ENCODE data around the gene ANKRD60. TPM values are rescaled to one million over a fixed set of nuclear protein-coding genes. Genes with fewer than 3 reads are reported as not detected.

Gene ANKRD60
- total RNA-seq, 6 experiments from 2014 or later, result not detected

DNA sequence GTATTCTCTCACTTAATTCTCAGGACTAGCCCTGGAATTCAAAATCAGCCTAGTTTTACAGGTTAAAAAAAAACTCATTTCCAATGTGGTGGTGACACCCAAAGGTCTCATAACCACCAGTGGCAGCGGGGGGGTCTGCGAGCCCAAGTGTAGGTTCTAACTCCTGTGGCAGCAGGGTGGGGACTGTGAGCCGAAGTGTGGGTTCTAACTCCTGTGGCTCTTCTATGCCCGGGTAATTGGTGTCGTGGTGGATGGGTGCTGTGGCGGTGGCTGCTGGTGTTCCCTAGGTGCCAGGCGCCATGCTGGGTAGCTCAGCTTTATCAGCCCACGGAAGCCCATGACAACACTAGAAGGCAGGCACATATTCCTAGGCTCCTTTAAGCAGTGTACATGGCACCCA is 4.9 kb upstream of the ANKRD60 start:
- Mint-ChIP-seq H3K27me3 (ENCODE audit: insufficient read depth) (peaks cover 9% of the 10 kb centered on the region; the same call in 1 of the 2 replicates), H3K27ac (no peak overlapping the region), H3K4me3 (no peak overlapping the region), H3K4me1 (ENCODE audit: low read depth) (peaks cover 32% of the 10 kb centered on the region), H3K36me3 (ENCODE audit: low read depth) (peaks cover 13% of the 10 kb centered on the region), H3K9me3 (no peaks in the 10 kb centered on the region)
- TF ChIP-seq, protein P1, sequence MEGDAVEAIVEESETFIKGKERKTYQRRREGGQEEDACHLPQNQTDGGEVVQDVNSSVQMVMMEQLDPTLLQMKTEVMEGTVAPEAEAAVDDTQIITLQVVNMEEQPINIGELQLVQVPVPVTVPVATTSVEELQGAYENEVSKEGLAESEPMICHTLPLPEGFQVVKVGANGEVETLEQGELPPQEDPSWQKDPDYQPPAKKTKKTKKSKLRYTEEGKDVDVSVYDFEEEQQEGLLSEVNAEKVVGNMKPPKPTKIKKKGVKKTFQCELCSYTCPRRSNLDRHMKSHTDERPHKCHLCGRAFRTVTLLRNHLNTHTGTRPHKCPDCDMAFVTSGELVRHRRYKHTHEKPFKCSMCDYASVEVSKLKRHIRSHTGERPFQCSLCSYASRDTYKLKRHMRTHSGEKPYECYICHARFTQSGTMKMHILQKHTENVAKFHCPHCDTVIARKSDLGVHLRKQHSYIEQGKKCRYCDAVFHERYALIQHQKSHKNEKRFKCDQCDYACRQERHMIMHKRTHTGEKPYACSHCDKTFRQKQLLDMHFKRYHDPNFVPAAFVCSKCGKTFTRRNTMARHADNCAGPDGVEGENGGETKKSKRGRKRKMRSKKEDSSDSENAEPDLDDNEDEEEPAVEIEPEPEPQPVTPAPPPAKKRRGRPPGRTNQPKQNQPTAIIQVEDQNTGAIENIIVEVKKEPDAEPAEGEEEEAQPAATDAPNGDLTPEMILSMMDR (IDR thresholded peaks at IDR 0.05), result no peak
- no peak for DNase-seq

DNA sequence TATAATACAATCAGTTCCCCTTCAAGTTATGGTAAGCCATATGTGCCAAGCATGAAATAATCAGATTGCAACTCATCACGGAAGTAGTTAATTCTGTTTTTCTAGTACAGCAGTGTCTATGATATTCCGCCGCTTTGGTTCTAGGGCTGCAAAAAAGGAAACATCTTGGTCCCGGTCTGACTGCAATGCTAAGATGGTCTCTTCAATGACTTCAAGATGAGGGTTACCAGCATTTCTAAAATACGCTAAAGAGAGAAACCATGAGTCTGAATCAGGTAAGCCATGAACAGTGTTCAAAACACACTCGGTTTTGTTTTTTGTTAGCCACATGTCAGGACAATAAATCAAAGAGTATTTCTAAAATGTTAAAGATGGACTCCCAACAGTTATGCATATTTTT is 3.2 kb upstream of the ANKRD60 start:
- TF ChIP-seq, protein P1 (IDR thresholded peaks at IDR 0.05), result no peak
- Mint-ChIP-seq H3K9me3 (no peaks in the 10 kb centered on the region; the same call in 1 of the 2 replicates), H3K4me3 (no peak overlapping the region), H3K4me1 (ENCODE audit: low read depth) (peaks cover 15% of the 10 kb centered on the region), H3K36me3 (ENCODE audit: low read depth) (peaks cover 22% of the 10 kb centered on the region), H3K27me3 (ENCODE audit: insufficient read depth) (peaks cover 24% of the 10 kb centered on the region), H3K27ac (no peak overlapping the region)
- no peak for DNase-seq

DNA sequence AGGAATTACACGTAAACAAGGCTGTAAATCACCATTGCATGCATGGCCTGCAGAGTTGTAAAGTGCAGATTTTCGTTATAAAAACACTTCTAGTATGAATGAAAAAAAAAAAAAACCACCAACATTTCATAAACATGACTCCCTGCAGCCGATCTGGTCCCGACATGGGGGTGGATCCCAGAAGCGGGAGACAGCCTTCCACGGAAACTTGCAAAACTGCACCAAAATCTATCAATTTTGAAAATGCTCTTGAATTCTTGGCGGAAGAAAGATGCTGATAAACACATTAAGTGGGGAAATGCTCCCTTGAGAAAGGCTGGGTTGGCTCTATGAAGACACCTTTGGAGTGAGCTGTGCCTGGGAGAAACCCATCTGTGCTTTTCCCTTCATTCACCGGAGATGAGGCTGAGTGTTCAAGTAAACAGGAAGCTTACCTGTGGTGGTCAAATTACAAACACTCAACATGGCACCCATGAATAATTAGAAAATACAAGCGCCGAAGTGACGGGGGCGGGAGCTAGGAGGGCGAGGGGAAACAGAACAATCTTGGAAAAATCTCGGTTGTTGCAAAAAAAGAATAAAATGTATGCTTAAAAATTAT is 845 bp upstream of the ANKRD60 start:
- TF ChIP-seq, protein P1 (IDR thresholded peaks at IDR 0.05), result no peak
- Mint-ChIP-seq H3K9me3 (no peaks in the 10 kb centered on the region; the same call in 1 of the 2 replicates), H3K36me3 (ENCODE audit: low read depth) (peaks cover 22% of the 10 kb centered on the region), H3K27ac (no peak overlapping the region), H3K4me1 (ENCODE audit: low read depth) (peaks cover 6% of the 10 kb centered on the region; the same call in 1 of the 2 replicates), H3K27me3 (ENCODE audit: insufficient read depth) (peaks cover 40% of the 10 kb centered on the region), H3K4me3 (no peak overlapping the region; the same call in 1 of the 2 replicates)
- no peak for DNase-seq

DNA sequence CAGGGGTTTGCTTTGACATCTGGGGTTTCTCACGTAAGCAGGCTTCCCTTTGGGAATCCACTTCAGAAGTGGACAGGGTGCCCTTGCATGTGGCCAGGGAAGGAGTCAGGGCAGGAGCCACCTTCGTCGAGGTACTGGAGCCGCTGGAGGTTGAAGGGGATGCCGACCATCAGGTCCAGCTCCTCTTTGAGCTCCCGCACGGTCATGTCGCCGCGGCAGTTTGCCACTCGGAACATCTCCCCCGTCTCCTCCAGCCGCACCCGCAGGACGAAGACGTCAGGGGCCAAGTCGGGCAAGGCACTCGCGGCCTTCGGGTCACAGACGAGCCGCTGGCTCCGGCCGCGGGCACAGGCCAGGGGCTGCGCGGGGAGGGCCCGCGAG is 360 bp downstream of the ANKRD60 start:
- H3K4me3 Mint-ChIP-seq, result no peak overlapping the region
- TF ChIP-seq, protein P1 (IDR thresholded peaks at IDR 0.05), result no peak
- no peaks in the 10 kb centered on the region; the same call in 1 of the 2 replicates for H3K9me3 Mint-ChIP-seq
- no peak for DNase-seq
- H3K27me3 Mint-ChIP-seq (ENCODE audit: insufficient read depth), result peaks cover 44% of the 10 kb centered on the region
- H3K4me1 Mint-ChIP-seq (ENCODE audit: low read depth), result peaks cover 6% of the 10 kb centered on the region; the same call in 1 of the 2 replicates
- peaks cover 17% of the 10 kb centered on the region for H3K36me3 Mint-ChIP-seq (ENCODE audit: low read depth)
- H3K27ac Mint-ChIP-seq, result no peak overlapping the region

DNA sequence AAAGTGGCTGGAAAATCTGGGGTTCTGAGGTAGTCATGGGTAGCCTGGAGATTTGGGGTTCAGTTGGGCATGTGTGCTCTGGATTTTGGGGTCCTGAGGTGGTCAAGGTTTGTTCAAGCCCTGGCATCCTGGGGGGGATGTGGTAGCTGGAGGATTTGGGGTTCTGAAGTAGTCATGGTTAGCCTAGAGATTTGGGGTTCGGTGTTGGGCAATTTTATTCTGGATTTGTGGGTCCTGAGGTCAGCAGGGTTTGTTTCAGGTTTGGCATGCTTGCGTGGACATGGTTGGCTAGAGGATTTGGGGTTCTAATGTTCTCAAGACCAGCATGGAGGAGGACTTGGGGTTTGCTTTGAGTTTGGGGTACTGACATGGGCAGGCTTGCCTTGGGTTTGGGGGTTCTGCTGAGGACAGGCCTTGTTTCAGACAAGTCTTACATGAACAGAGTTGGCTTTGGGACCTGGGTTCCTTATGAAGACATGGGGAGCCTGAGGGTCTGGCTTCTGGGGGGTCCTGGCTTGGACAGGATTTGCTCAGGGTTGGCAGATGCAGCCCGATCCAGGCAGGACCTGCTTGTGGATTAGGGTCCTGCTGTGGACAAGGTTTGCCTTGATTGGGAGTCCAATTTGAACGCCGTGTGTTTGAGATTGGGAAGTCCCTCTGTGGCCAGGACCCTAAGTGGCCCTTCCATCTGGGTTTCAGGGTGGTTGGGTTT is 906 bp downstream of the ANKRD60 start:
- Mint-ChIP-seq H3K4me3 (no peak overlapping the region), H3K4me1 (ENCODE audit: low read depth) (peaks cover 6% of the 10 kb centered on the region; the same call in 1 of the 2 replicates), H3K27ac (no peak overlapping the region)

More for the DNA sequence above, 906 bp downstream of the ANKRD60 start:
- DNase-seq, result no peak
- TF ChIP-seq, protein P1 (IDR thresholded peaks at IDR 0.05), result no peak
- Mint-ChIP-seq H3K9me3 (no peaks in the 10 kb centered on the region; the same call in 1 of the 2 replicates), H3K27me3 (ENCODE audit: insufficient read depth) (peaks cover 44% of the 10 kb centered on the region), H3K36me3 (ENCODE audit: low read depth) (peaks cover 17% of the 10 kb centered on the region)

Data from HFFc6 (cell line).